GM19043 (cell line): ENCODE results near the gene ZC3HAV1.
"Not testable (repeated sequence)": the region's sequence is repeated elsewhere in the genome, so short reads cannot be mapped to it uniquely, and the experiment has no call there.

ENCODE experiments used
- ATAC-seq: cut with Tn5 transposase; IDR thresholded peaks from one replicate; pipeline ENCODE4 v1.9.1; 2021; ENCODE audit warnings: low read depth; ENCODE audit not compliant: unreplicated experiment

Gene ZC3HAV1

GRCh38 chr7:139109188-139109982, at the start of gene ZC3HAV1:
Gene ZC3HAV1 (minus strand): TSS chr7:139109720. CDS start chr7:139109331, 389 bp downstream.
- ATAC-seq: peak; percentile 65

DNA sequence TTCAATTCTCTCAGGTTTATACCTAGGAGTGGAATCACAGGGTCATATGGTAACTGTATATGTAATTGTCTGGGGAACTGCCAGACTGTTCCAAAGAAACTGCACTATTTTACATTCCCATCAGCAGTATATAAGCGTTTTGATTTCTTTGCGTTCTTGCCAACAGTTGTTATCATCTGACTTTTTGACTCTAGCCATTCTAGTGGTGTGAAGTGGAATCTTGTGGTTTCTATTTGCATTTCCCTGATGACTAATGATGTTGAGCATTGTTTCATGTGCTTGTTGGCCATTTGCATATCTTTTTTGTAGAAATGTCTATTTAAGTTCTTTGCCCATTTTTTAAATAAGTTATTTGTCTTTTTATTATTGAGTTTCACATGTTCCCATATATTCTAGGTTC, 44.3 kb upstream of the ZC3HAV1 start:
- no peak for ATAC-seq

GRCh38 chr7:139152149-139152548, 42.6 kb upstream of the ZC3HAV1 start:
- ATAC-seq: no peak

GRCh38 chr7:139139150-139139549, 29.6 kb upstream of the ZC3HAV1 start:
- no peak for ATAC-seq

GRCh38 chr7:139133335-139134139, 24.0 kb upstream of the ZC3HAV1 start:
- peak; percentile 95 for ATAC-seq

DNA sequence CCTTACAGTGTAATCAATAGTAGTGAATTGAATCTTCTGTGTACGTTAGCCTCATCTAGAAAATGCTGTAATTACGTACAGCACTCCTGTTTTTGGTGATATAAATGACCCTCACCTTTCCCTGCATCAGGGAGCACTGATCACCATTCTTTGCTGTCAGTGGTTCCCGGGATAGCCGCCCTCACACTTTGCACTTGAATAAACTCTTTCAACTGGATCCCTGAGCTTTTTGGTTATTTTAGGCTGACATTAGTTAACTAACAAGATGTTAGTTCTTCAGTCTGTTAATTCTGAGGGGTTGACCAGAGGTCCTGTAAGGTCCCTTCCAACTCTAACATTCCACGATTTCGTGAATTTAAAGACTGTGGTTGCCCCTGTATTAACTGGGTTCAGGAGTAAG, 23.4 kb upstream of the ZC3HAV1 start:
- no peak for ATAC-seq

- ATAC-seq: no peak
Observed at GRCh38 chr7:139131601-139132041, 22.1 kb upstream of the ZC3HAV1 start.

DNA sequence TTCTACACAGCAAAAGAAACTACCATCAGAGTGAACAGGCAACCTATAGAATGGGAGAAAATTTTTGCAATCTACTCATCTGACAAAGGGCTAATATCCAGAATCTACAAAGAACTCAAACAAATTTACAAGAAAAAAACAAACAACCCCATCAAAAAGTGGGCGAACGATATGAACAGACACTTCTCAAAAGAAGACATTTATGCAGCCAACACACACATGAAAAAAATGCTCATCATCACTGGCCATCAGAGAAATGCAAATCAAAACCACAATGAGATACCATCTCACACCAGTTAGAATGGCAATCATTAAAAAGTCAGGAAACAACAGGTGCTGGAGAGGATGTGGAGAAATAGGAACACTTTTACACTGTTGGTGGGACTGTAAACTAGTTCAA, 20.3 kb upstream of the ZC3HAV1 start:
- ATAC-seq: not testable (repeated sequence)

DNA sequence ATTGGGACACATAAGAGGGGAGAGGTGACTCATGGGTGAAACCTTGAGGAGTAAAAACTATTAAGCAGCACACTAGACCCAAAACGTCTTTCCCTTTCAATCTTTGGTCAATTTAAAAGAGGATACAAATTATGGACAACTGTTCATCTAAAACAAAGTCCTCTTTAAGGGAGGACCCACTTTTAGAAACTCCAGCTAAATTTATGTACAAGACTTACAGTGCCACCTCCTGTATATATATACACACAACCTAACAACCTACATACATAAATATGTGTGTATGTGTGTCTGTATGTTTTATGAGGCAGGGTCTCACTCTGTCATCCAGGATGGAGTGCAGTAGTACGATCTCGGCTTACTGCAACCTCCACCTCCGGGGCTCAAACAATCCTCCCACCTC, 18.1 kb upstream of the ZC3HAV1 start:
- ATAC-seq: no peak

- no peak for ATAC-seq
Observed at GRCh38 chr7:139125657-139126056, 16.1 kb upstream of the ZC3HAV1 start.

- not testable (repeated sequence) for ATAC-seq
Observed at GRCh38 chr7:139124995-139125394, 15.5 kb upstream of the ZC3HAV1 start.

- ATAC-seq: peak; percentile 71
Observed at GRCh38 chr7:139124084-139124914, 14.8 kb upstream of the ZC3HAV1 start.

- ATAC-seq: no peak
Observed at GRCh38 chr7:139119486-139119849, 9.9 kb upstream of the ZC3HAV1 start.

DNA sequence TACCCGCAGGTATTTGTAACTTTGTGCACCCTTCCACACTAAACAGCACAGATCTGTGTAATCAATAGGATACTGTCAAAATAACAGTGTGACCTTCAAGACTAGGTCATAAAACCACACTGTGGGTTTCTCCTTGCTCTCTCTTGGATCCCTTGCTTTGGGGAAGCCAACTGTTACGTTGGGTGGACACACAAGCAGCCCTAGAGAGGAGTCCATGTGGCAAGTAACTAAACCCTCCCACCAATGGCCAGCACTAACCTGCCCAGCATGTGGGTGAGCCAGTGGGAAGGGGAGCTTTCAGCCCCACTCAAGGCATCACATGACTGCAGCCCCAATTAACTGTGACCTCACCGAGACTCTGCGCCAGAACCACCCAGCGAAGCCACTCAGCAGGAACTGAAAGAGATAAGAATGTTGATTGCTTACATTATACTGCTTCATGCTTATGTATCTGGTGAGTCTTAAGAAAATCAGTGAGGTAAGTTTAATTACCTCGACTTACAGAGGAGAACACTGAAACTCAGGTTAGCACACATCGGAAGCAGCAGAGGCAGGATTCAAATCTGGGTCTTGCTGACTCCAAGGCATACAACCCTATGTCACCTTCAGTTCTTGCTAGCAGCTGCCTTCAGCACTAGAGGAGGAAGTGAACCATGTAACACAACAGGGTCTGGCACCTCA, 9.4 kb upstream of the ZC3HAV1 start:
- ATAC-seq: peak; percentile 74

GRCh38 chr7:139118234-139118804, 8.8 kb upstream of the ZC3HAV1 start:
- ATAC-seq: peak; percentile 72

- no peak for ATAC-seq
Observed at GRCh38 chr7:139117599-139118233, 8.2 kb upstream of the ZC3HAV1 start.

- no peak for ATAC-seq
Observed at GRCh38 chr7:139116999-139117398, 7.5 kb upstream of the ZC3HAV1 start.

GRCh38 chr7:139115104-139115503, 5.6 kb upstream of the ZC3HAV1 start:
- no peak for ATAC-seq

- no peak for ATAC-seq
Observed at GRCh38 chr7:139114585-139114984, 5.1 kb upstream of the ZC3HAV1 start.
